Stimulated activated CD4-positive, alpha-beta T cell treated with anti-CD3 and anti-CD28 coated beads, TNF-alpha, amount 100 ng/mL, for 48 hours (primary cell): Measurements from ENCODE around the gene GMPPB.

Experiments used
- DNase-seq, 3 donors: peaks; one replicate each; pipeline ENCODE4 v3.0.0-alpha.2; 2020; ENCODE audit warnings: low read depth in 3 of 3

GMPPB gene

GRCh38 chr3:49729966-49730609 lies 6.3 kb upstream of the GMPPB start:
- DNase-seq = no peak

- no peak for DNase-seq
These were observed 4.2 kb upstream of the GMPPB start for GRCh38 chr3:49727924-49728361.

GRCh38 chr3:49727154-49727923 lies 3.6 kb upstream of the GMPPB start:
- DNase-seq = no peak

- no peak for DNase-seq
These were observed 2.3 kb upstream of the GMPPB start for GRCh38 chr3:49725906-49726681.

- DNase-seq = no peak
These were observed 835 bp upstream of the GMPPB start for GRCh38 chr3:49724586-49724985.

GRCh38 chr3:49723296-49723627 lies 489 bp downstream of the GMPPB start:
- DNase-seq = peak; percentile 41 to 64 (median 45)

GRCh38 chr3:49722896-49723295 lies 855 bp downstream of the GMPPB start:
- DNase-seq = no peak

GRCh38 chr3:49721896-49722781 lies 1.6 kb downstream of the GMPPB start:
- no peak for DNase-seq

- no peak for DNase-seq
These were observed 2.2 kb downstream of the GMPPB start for GRCh38 chr3:49721596-49721895.

GRCh38 chr3:49720855-49721595 lies 2.7 kb downstream of the GMPPB start:
- no peak for DNase-seq

- peak; percentile 82 to 90 (median 83) for DNase-seq
These were observed 4.4 kb downstream of the GMPPB start, which contains the start of gene AMIGO3 for GRCh38 chr3:49719214-49719884. Gene AMIGO3 (minus strand): TSS chr3:49719684. CDS start chr3:49719465, 219 bp downstream.

GRCh38 chr3:49718858-49719213 lies 4.9 kb downstream of the GMPPB start:
- no peak for DNase-seq

GRCh38 chr3:49717959-49718857 lies 5.5 kb downstream of the GMPPB start:
- no peak for DNase-seq

- no peak for DNase-seq
These were observed 6.4 kb downstream of the GMPPB start for GRCh38 chr3:49717211-49717958.

GRCh38 chr3:49716691-49717210 lies 7.0 kb downstream of the GMPPB start:
- DNase-seq = no peak

GRCh38 chr3:49716169-49716568 lies 7.6 kb downstream of the GMPPB start:
- DNase-seq = no peak

GRCh38 chr3:49715611-49716121 lies 8.1 kb downstream of the GMPPB start:
- no peak for DNase-seq
